Adipocyte (in vitro differentiated cells): ENCODE measurements around the gene ITSN1.

Source experiments
- DNase-seq: peaks from one replicate; pipeline ENCODE4 v3.0.0-alpha.2; 2015; ENCODE audit warnings: low read depth
- H3K27me3 ChIP-seq: replicated peaks from 2 replicates; pipeline ENCODE4 v1.7.0; 2013; ENCODE audit warnings: mild to moderate bottlenecking, low read length, moderate library complexity; ENCODE audit not compliant: control insufficient read depth, insufficient read depth
- H3K36me3 ChIP-seq: 2 replicates; pipeline ENCODE4 v1.7.0; 2013; ENCODE audit warnings: low read length, mild to moderate bottlenecking, moderate library complexity; ENCODE audit not compliant: control insufficient read depth, insufficient read depth, severe bottlenecking
- H3K4me1 ChIP-seq: 2 replicates; pipeline ENCODE4 v1.7.0; 2013; ENCODE audit warnings: mild to moderate bottlenecking, low read length, moderate library complexity; ENCODE audit not compliant: control insufficient read depth, insufficient read depth
- H3K4me3 ChIP-seq: 2 replicates; pipeline ENCODE4 v1.7.0; 2013; ENCODE audit warnings: mild to moderate bottlenecking, low read length, moderate library complexity
- H3K9ac ChIP-seq: 2 replicates; pipeline ENCODE4 v1.7.0; 2013; ENCODE audit warnings: mild to moderate bottlenecking, low read length, moderate library complexity
- H3K9me3 ChIP-seq: 2 replicates; pipeline ENCODE4 v1.7.0; 2013; ENCODE audit warnings: mild to moderate bottlenecking, low read length, moderate library complexity; ENCODE audit not compliant: control insufficient read depth

The ITSN1 gene

GRCh38 chr21:33846141-33846540 lies 203.8 kb downstream of the ITSN1 start:
- DNase-seq: no peak
- H3K9me3 ChIP-seq: no peaks in the 10 kb centered on the region
- no peaks in the 10 kb centered on the region for H3K27me3 ChIP-seq
- H3K4me1 ChIP-seq: peaks cover 34% of the 10 kb centered on the region
- no peak overlapping the region for H3K9ac ChIP-seq
- no peak overlapping the region for H3K4me3 ChIP-seq
- no peaks in the 10 kb centered on the region for H3K36me3 ChIP-seq

- Histone ChIP-seq H3K27me3 (no peaks in the 10 kb centered on the region), H3K9ac (no peak overlapping the region), H3K4me3 (no peak overlapping the region), H3K9me3 (no peaks in the 10 kb centered on the region), H3K4me1 (peaks cover 20% of the 10 kb centered on the region), H3K36me3 (no peaks in the 10 kb centered on the region)
- DNase-seq: no peak
Measured at GRCh38 chr21:33847588-33848248, 205.4 kb downstream of the ITSN1 start.

- Histone ChIP-seq H3K4me3 (no peak overlapping the region), H3K36me3 (no peaks in the 10 kb centered on the region), H3K9ac (no peak overlapping the region), H3K4me1 (peaks cover 14% of the 10 kb centered on the region), H3K9me3 (no peaks in the 10 kb centered on the region), H3K27me3 (no peaks in the 10 kb centered on the region)
- no peak for DNase-seq
Measured at GRCh38 chr21:33848249-33848953, 206.1 kb downstream of the ITSN1 start.

- Histone ChIP-seq H3K36me3 (no peaks in the 10 kb centered on the region), H3K9me3 (no peaks in the 10 kb centered on the region), H3K27me3 (no peaks in the 10 kb centered on the region), H3K4me3 (no peak overlapping the region), H3K4me1 (peaks cover 3% of the 10 kb centered on the region), H3K9ac (no peak overlapping the region)
- no peak for DNase-seq
Measured at GRCh38 chr21:33849834-33850233, 207.5 kb downstream of the ITSN1 start.

GRCh38 chr21:33850401-33850800 lies 208.1 kb downstream of the ITSN1 start:
- H3K4me1 ChIP-seq: peaks cover 5% of the 10 kb centered on the region
- no peaks in the 10 kb centered on the region for H3K36me3 ChIP-seq
- DNase-seq: no peak
- no peaks in the 10 kb centered on the region for H3K9me3 ChIP-seq
- H3K9ac ChIP-seq: no peak overlapping the region
- no peaks in the 10 kb centered on the region for H3K27me3 ChIP-seq
- no peak overlapping the region for H3K4me3 ChIP-seq

GRCh38 chr21:33850985-33851384 lies 208.7 kb downstream of the ITSN1 start:
- H3K9me3 ChIP-seq: no peaks in the 10 kb centered on the region
- no peak for DNase-seq
- H3K9ac ChIP-seq: no peak overlapping the region
- H3K4me1 ChIP-seq: peaks cover 5% of the 10 kb centered on the region
- H3K4me3 ChIP-seq: no peak overlapping the region
- H3K36me3 ChIP-seq: no peaks in the 10 kb centered on the region
- H3K27me3 ChIP-seq: no peaks in the 10 kb centered on the region

GRCh38 chr21:33852485-33852884 lies 210.2 kb downstream of the ITSN1 start:
- no peaks in the 10 kb centered on the region for H3K9me3 ChIP-seq
- H3K27me3 ChIP-seq: peaks cover 5% of the 10 kb centered on the region
- no peak for DNase-seq
- H3K4me1 ChIP-seq: peaks cover 5% of the 10 kb centered on the region
- H3K4me3 ChIP-seq: no peak overlapping the region
- no peak overlapping the region for H3K9ac ChIP-seq
- no peaks in the 10 kb centered on the region for H3K36me3 ChIP-seq

- Histone ChIP-seq H3K36me3 (no peaks in the 10 kb centered on the region), H3K9ac (no peak overlapping the region), H3K4me1 (peaks cover 15% of the 10 kb centered on the region), H3K9me3 (no peaks in the 10 kb centered on the region), H3K27me3 (peaks cover 5% of the 10 kb centered on the region), H3K4me3 (no peak overlapping the region)
- DNase-seq: no peak
Measured at GRCh38 chr21:33854604-33855003, 212.3 kb downstream of the ITSN1 start.

GRCh38 chr21:33855190-33855589 lies 212.9 kb downstream of the ITSN1 start:
- H3K9me3 ChIP-seq: no peaks in the 10 kb centered on the region
- no peak overlapping the region for H3K9ac ChIP-seq
- no peak overlapping the region for H3K4me3 ChIP-seq
- H3K36me3 ChIP-seq: no peaks in the 10 kb centered on the region
- DNase-seq: no peak
- H3K27me3 ChIP-seq: peaks cover 5% of the 10 kb centered on the region
- peaks cover 15% of the 10 kb centered on the region for H3K4me1 ChIP-seq

GRCh38 chr21:33856893-33857527 lies 214.7 kb downstream of the ITSN1 start:
- no peaks in the 10 kb centered on the region for H3K9me3 ChIP-seq
- H3K9ac ChIP-seq: no peak overlapping the region
- no peaks in the 10 kb centered on the region for H3K36me3 ChIP-seq
- no peak for DNase-seq
- H3K27me3 ChIP-seq: peaks cover 5% of the 10 kb centered on the region
- no peak overlapping the region for H3K4me3 ChIP-seq
- H3K4me1 ChIP-seq: peaks cover 15% of the 10 kb centered on the region

- H3K9ac ChIP-seq: no peak overlapping the region
- no peak for DNase-seq
- H3K4me3 ChIP-seq: no peak overlapping the region
- peaks cover 15% of the 10 kb centered on the region for H3K4me1 ChIP-seq
- H3K36me3 ChIP-seq: no peaks in the 10 kb centered on the region
- H3K27me3 ChIP-seq: peaks cover 5% of the 10 kb centered on the region
- no peaks in the 10 kb centered on the region for H3K9me3 ChIP-seq
Measured at GRCh38 chr21:33857846-33858666, 215.8 kb downstream of the ITSN1 start.
